Astrocyte (in vitro differentiated cells and primary cell): ENCODE results near the gene CXADR.

Experiments
- EZH2 ChIP-seq: IDR thresholded peaks from 2 replicates; pipeline ENCODE4 v1.6.1; 2012; ENCODE audit warnings: mild to moderate bottlenecking, low read length, inconsistent platforms; ENCODE audit not compliant: insufficient read depth
- TF ChIP-seq, protein P1 (sequence below): IDR thresholded peaks from 2 replicates; pipeline ENCODE4 v1.5.1; 2011; ENCODE audit warnings: low read depth, mild to moderate bottlenecking, inconsistent platforms, low read length, moderate library complexity; ENCODE audit not compliant: insufficient read depth

DNA sequence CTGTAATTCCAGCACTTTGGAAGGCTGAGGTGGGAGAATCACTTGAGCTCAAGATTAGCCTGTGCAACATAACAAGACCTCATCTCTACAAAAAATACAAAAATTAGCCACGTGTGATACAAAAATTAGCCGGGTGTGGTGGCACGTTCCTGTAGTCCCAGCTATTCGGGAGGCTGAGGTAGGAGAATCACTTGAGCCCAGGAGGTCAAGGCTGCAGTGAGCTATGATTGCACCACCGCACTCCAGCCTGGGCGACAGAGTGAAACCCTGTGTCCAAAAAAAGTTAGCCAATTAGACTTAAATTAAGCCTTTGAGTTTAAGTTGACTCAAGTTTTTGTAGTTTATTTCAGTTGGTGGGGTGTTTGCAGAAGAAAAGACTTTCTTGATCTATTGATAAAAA lies 11.8 kb downstream of the CXADR start:
- TF ChIP-seq, protein P1, sequence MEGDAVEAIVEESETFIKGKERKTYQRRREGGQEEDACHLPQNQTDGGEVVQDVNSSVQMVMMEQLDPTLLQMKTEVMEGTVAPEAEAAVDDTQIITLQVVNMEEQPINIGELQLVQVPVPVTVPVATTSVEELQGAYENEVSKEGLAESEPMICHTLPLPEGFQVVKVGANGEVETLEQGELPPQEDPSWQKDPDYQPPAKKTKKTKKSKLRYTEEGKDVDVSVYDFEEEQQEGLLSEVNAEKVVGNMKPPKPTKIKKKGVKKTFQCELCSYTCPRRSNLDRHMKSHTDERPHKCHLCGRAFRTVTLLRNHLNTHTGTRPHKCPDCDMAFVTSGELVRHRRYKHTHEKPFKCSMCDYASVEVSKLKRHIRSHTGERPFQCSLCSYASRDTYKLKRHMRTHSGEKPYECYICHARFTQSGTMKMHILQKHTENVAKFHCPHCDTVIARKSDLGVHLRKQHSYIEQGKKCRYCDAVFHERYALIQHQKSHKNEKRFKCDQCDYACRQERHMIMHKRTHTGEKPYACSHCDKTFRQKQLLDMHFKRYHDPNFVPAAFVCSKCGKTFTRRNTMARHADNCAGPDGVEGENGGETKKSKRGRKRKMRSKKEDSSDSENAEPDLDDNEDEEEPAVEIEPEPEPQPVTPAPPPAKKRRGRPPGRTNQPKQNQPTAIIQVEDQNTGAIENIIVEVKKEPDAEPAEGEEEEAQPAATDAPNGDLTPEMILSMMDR, result no peak
- TF ChIP-seq EZH2, result no peak
